ENCODE measurements around the gene EPHA10. TPM values are rescaled to one million over a fixed set of nuclear protein-coding genes. Genes with fewer than 3 reads are reported as not detected.
"Not testable (repeated sequence)": the region's sequence is repeated elsewhere in the genome, so short reads cannot be mapped to it uniquely, and the experiment has no call there.

The EPHA10 gene
- total RNA-seq, 1 experiment from 2014 or later: 0.06 TPM

GRCh38 chr1:37718181-37718900 is 46.6 kb downstream of the EPHA10 start:
- DNase-seq (ENCODE audit: low read depth): no peak

- DNase-seq (ENCODE audit: low read depth): no peak
Measured at GRCh38 chr1:37717631-37718030, 47.3 kb downstream of the EPHA10 start.

GRCh38 chr1:37716321-37716720 is 48.6 kb downstream of the EPHA10 start:
- no peak for DNase-seq (ENCODE audit: low read depth)

GRCh38 chr1:37714689-37715088 is 50.2 kb downstream of the EPHA10 start:
- no peak for DNase-seq (ENCODE audit: low read depth)

GRCh38 chr1:37714226-37714625 is 50.7 kb downstream of the EPHA10 start:
- no peak for DNase-seq (ENCODE audit: low read depth)

GRCh38 chr1:37708471-37708870 is 56.4 kb downstream of the EPHA10 start:
- no peak for DNase-seq (ENCODE audit: low read depth)

- DNase-seq (ENCODE audit: low read depth): no peak
Measured at GRCh38 chr1:37705399-37705798, 59.5 kb downstream of the EPHA10 start.

GRCh38 chr1:37704966-37705365 is 60.0 kb downstream of the EPHA10 start:
- no peak for DNase-seq (ENCODE audit: low read depth)

GRCh38 chr1:37703061-37703460 is 61.9 kb downstream of the EPHA10 start:
- DNase-seq (ENCODE audit: low read depth): no peak

- DNase-seq (ENCODE audit: low read depth): no peak
Measured at GRCh38 chr1:37701051-37701450, 63.9 kb downstream of the EPHA10 start.

- no peak for DNase-seq (ENCODE audit: low read depth)
Measured at GRCh38 chr1:37699147-37699546, 65.8 kb downstream of the EPHA10 start.

GRCh38 chr1:37697737-37698136 is 67.2 kb downstream of the EPHA10 start:
- no peak for DNase-seq (ENCODE audit: low read depth)

GRCh38 chr1:37697090-37697489 is 67.8 kb downstream of the EPHA10 start:
- DNase-seq (ENCODE audit: low read depth): no peak

GRCh38 chr1:37692834-37693175 is 72.1 kb downstream of the EPHA10 start:
- no peak for DNase-seq (ENCODE audit: low read depth)

- DNase-seq (ENCODE audit: low read depth): peak; percentile 98
Measured at GRCh38 chr1:37692078-37692833, 72.7 kb downstream of the EPHA10 start, which contains the start of gene CDCA8. CDCA8 (plus strand) TSS chr1:37692516; CDS start chr1:37692691, 175 bp downstream.

GRCh38 chr1:37691497-37692077 is 73.3 kb downstream of the EPHA10 start:
- DNase-seq (ENCODE audit: low read depth): peak; percentile 21

GRCh38 chr1:37688926-37689325 is 76.0 kb downstream of the EPHA10 start:
- DNase-seq (ENCODE audit: low read depth): no peak

GRCh38 chr1:37687764-37688163 is 77.2 kb downstream of the EPHA10 start:
- DNase-seq (ENCODE audit: low read depth): not testable (repeated sequence)

GRCh38 chr1:37685722-37686121 is 79.2 kb downstream of the EPHA10 start:
- no peak for DNase-seq (ENCODE audit: low read depth)

GRCh38 chr1:37684182-37684581 is 80.7 kb downstream of the EPHA10 start:
- not testable (repeated sequence) for DNase-seq (ENCODE audit: low read depth)

GRCh38 chr1:37682334-37682987 is 82.5 kb downstream of the EPHA10 start:
- DNase-seq (ENCODE audit: low read depth): peak; percentile 39

GRCh38 chr1:37680933-37681332 is 84.0 kb downstream of the EPHA10 start:
- DNase-seq (ENCODE audit: low read depth): no peak
